OCI-LY7 (cell line): Measurements from ENCODE around the gene SNAPIN. TPM values are rescaled to one million over a fixed set of nuclear protein-coding genes. Genes with fewer than 3 reads are reported as not detected.

ENCODE experiments used
- BruUV-seq: library from RNA; stranded (reverse); fragments of 400-500 nt; replicated peaks from 2 replicates; lab custom pipeline; 2021; lab: Mats Ljungman, UMichigan
- CTCF ChIA-PET: fragments of 300-600 bp; sonication (Branson Sonifier 250); formaldehyde crosslinking; loops from one replicate; lab custom pipeline; 2022; ENCODE audit warnings: antibody characterized with exemption; ENCODE audit not compliant: unreplicated experiment; lab: Charles Lee
- POLR2A ChIA-PET: fragments of 300-600 bp; sonication (Branson Sonifier 250); formaldehyde crosslinking; loops from one replicate; lab custom pipeline; 2022; ENCODE audit warnings: antibody characterized with exemption; lab: Charles Lee
- DNase-seq: peaks from one replicate; pipeline ENCODE4 v3.0.0-alpha.2; 2015; ENCODE audit warnings: low spot score
- H2AFZ ChIP-seq: fragments of 200-600 bp; sonication (generic), shearing (Covaris generic); 2 replicates; pipeline ENCODE4 v1.6.1; 2014; ENCODE audit warnings: mild to moderate bottlenecking, antibody characterized with exemption, low read length, moderate library complexity
- H3K27ac ChIP-seq: fragments of 200-600 bp; sonication (generic); 2 replicates; pipeline ENCODE4 v1.5.1; 2014; ENCODE audit warnings: mixed run types, low read depth, mild to moderate bottlenecking, moderate library complexity, low read length, inconsistent platforms; ENCODE audit not compliant: poor library complexity, severe bottlenecking
- H3K36me3 ChIP-seq: fragments of 200-600 bp; sonication (generic); 2 replicates; pipeline ENCODE4 v1.6.1; 2014; ENCODE audit warnings: mild to moderate bottlenecking, antibody characterized with exemption, low read length, moderate library complexity, mixed read lengths; ENCODE audit not compliant: insufficient read depth
- H3K4me1 ChIP-seq: fragments of 200-600 bp; sonication (generic); 2 replicates; pipeline ENCODE4 v1.5.1; 2014; ENCODE audit warnings: mild to moderate bottlenecking, low read length; ENCODE audit not compliant: insufficient read depth, poor library complexity, severe bottlenecking
- H3K4me2 ChIP-seq: fragments of 200-600 bp; sonication (generic); 2 replicates; pipeline ENCODE4 v1.6.1; 2014; ENCODE audit warnings: mild to moderate bottlenecking, low read length
- H3K4me3 ChIP-seq: fragments of 200-600 bp; sonication (generic); 2 replicates; pipeline ENCODE4 v1.5.1; 2014; ENCODE audit warnings: mild to moderate bottlenecking, low read depth, low read length; ENCODE audit not compliant: poor library complexity, severe bottlenecking
- H3K79me2 ChIP-seq: fragments of 200-600 bp; sonication (generic); 2 replicates; pipeline ENCODE4 v1.6.1; 2016; ENCODE audit warnings: low read depth, mild to moderate bottlenecking, low read length, moderate library complexity, mixed read lengths; ENCODE audit not compliant: insufficient read depth
- H3K9me2 ChIP-seq: fragments of 200-600 bp; sonication (generic); 2 replicates; pipeline ENCODE4 v1.6.1; 2016; ENCODE audit warnings: mild to moderate bottlenecking, low read length, mixed read lengths; ENCODE audit not compliant: insufficient read depth
- H3K9me3 ChIP-seq: fragments of 200-600 bp; sonication (generic); 2 replicates; pipeline ENCODE4 v1.6.1; 2014; ENCODE audit warnings: mild to moderate bottlenecking, mixed run types, low read length, mixed read lengths
- H4K20me1 ChIP-seq: fragments of 200-600 bp; sonication (generic); 2 replicates; pipeline ENCODE4 v1.6.1; 2014; ENCODE audit warnings: mild to moderate bottlenecking, antibody characterized with exemption, low read length, moderate library complexity, mixed read lengths; ENCODE audit not compliant: insufficient read depth
- EZH2phosphoT487 ChIP-seq: fragments of 200-600 bp; sonication (generic); IDR thresholded peaks from 2 replicates; pipeline ENCODE4 v1.6.1; 2018; ENCODE audit warnings: low read depth, borderline replicate concordance, mild to moderate bottlenecking, mixed run types, antibody characterized with exemption, low read length, moderate library complexity, mixed read lengths
- intact Hi-C: fragments of 100-400 bp; cut with micrococcal nuclease; formaldehyde crosslinking; loops from one replicate; pipeline ENCODE4 v1.10.0; 2022; ENCODE audit not compliant: unreplicated experiment
- total RNA-seq, 2 experiments: library from RNA; depleted of rRNA in 1 of 2; stranded (reverse); fragments of >200 nt in 1 of 2; shearing (Covaris generic) in 1 of 2; gene quantifications; 2 replicates each; pipeline ENCODE4 v1.2.3, GENCODE V29; 2014 to 2022
- TF ChIP-seq, protein P1 (sequence below): fragments of 200-600 bp; sonication (generic); conservative IDR thresholded peaks from 2 replicates; pipeline ENCODE4 v1.5.1; 2014; ENCODE audit warnings: mild to moderate bottlenecking, antibody characterized with exemption, low read length, moderate library complexity, mixed read lengths

SNAPIN gene
- total RNA-seq, 2 experiments from 2014 or later, result 31.1 to 44.5 TPM

DNA sequence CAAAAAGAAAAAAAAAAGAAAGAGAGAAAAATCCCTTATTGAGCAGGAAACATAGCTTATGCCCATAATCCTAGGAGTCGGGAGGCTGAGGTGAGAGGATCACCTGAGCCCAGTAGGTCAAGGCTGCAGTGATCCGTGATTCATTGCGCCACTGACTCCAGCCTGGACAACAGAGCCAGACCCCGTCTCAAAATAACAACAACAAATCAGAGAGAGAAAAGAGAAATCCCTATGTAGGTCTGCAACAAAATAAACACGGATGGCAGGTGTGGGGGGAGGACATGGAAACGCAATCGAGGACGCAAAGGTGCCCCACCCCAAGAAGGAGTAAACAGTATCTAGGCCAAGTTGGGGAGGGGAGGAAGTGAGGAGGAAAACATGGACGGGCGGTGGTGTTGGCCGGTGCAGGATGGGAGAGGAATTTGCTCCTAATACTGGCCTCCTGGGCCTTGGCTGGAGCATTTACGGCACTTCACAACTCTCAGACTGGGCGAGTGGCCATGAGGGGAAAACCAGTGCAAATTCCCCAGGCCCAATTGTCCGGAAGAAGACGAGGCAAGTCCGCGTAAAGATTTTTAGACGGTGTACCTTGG, 25.2 kb upstream of the SNAPIN start:
- ChIA-PET POLR2A (interaction anchor here (0.5 to 2.1 kb wide), 12 partner anchors 10 to 344 kb away, joined by 3 to 8 read pairs (median 4); partner anchors contain the start of gene JTB), CTCF (interaction anchor here (1.0 to 1.4 kb wide), 2 partner anchors 42 to 61 kb away, joined by 3 to 4 read pairs; no protein-coding TSS in a partner anchor)
- peaks cover 29% of the 10 kb centered on the region for H3K79me2 ChIP-seq
- no peaks in the 10 kb centered on the region for H4K20me1 ChIP-seq
- H3K27ac ChIP-seq, result no peak overlapping the region
- H3K4me1 ChIP-seq, result peaks cover 16% of the 10 kb centered on the region
- H3K4me2 ChIP-seq, result peak overlapping the region; percentile 61
- H2AFZ ChIP-seq, result no peak overlapping the region; the same call in 1 of the 2 replicates
- no peak for TF ChIP-seq EZH2phosphoT487
- TF ChIP-seq, protein P1, sequence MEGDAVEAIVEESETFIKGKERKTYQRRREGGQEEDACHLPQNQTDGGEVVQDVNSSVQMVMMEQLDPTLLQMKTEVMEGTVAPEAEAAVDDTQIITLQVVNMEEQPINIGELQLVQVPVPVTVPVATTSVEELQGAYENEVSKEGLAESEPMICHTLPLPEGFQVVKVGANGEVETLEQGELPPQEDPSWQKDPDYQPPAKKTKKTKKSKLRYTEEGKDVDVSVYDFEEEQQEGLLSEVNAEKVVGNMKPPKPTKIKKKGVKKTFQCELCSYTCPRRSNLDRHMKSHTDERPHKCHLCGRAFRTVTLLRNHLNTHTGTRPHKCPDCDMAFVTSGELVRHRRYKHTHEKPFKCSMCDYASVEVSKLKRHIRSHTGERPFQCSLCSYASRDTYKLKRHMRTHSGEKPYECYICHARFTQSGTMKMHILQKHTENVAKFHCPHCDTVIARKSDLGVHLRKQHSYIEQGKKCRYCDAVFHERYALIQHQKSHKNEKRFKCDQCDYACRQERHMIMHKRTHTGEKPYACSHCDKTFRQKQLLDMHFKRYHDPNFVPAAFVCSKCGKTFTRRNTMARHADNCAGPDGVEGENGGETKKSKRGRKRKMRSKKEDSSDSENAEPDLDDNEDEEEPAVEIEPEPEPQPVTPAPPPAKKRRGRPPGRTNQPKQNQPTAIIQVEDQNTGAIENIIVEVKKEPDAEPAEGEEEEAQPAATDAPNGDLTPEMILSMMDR, result no peak
- no peaks in the 10 kb centered on the region for H3K9me3 ChIP-seq
- intact Hi-C loops, result no loop called here
- peak overlapping the region; percentile 83 for H3K4me3 ChIP-seq
- BruUV-seq, result no TSS peak
- H3K9me2 ChIP-seq, result no peaks in the 10 kb centered on the region
- peaks cover 26% of the 10 kb centered on the region for H3K36me3 ChIP-seq
- DNase-seq, result no peak

GRCh38 chr1:153633754-153634665, 24.5 kb upstream of the SNAPIN start, which contains the start of gene CHTOP:
Gene CHTOP, plus strand, starts transcription at chr1:153634066. Its CDS starts 2,523 bp downstream, at chr1:153636589.
- POLR2A ChIA-PET, result interaction anchor here (0.6 to 2.1 kb wide), 19 partner anchors 10 to 1781 kb away, joined by 3 to 8 read pairs (median 5); partner anchors contain the start of genes INTS3 and JTB
- TSS peak; percentile 87 for BruUV-seq
- Histone ChIP-seq H3K27ac (peak within 1 kb of the TSS; percentile 97), H3K4me3 (peak within 1 kb of the TSS; percentile 83), H3K36me3 (peaks cover 34% of the 10 kb centered on the region), H2AFZ (no peak within 1 kb of the TSS; the same call in 1 of the 2 replicates), H3K79me2 (peaks cover 29% of the 10 kb centered on the region), H3K9me2 (no peaks in the 10 kb centered on the region), H4K20me1 (no peaks in the 10 kb centered on the region), H3K9me3 (no peaks in the 10 kb centered on the region), H3K4me2 (peak within 1 kb of the TSS; percentile 61), H3K4me1 (peaks cover 16% of the 10 kb centered on the region)
- CTCF ChIA-PET, result interaction anchor here (0.6 to 1.4 kb wide), 5 partner anchors 25 to 1902 kb away, joined by 3 to 4 read pairs (median 3); no protein-coding TSS in a partner anchor
- TF ChIP-seq, protein P1, result no peak
- no peak for TF ChIP-seq EZH2phosphoT487
- intact Hi-C loops, result loop anchor here (2.0 kb wide), 3 partner anchors 25 to 37 kb away; partner anchors contain the start of genes ILF2 and SNAPIN
- DNase-seq, result peak; percentile 99
